Measurements from ENCODE around the gene PDZD7. TPM values are rescaled to one million over a fixed set of nuclear protein-coding genes. Genes with fewer than 3 reads are reported as not detected.
"Not testable (repeated sequence)": the region's sequence is repeated elsewhere in the genome, so short reads cannot be mapped to it uniquely, and the experiment has no call there.

PDZD7 gene
- total and polyA plus RNA-seq, 2 donors (not counting 3 experiments of a cell fraction or from before 2014, with no cell fraction given) = 0.41 to 1.6 TPM

GRCh38 chr10:100976906-100977305 lies 54.0 kb downstream of the PDZD7 start:
- Histone ChIP-seq H3K9ac (replicated peaks; ENCODE audit: extremely low read depth, insufficient read depth, low read length) (no peak overlapping the region), H3K4me3 (replicated peaks in 1 of 3; ENCODE audit: insufficient read depth in 1 of 3, low read depth in 1 of 3, low read length in 3 of 3) (no peak overlapping the region), H3K4me2 (ENCODE audit: insufficient read depth, low read length) (no peak overlapping the region), H3K9me3 (replicated peaks; ENCODE audit: control insufficient read depth, insufficient read depth, low read length) (no peaks in the 10 kb centered on the region), H3K27me3 (ENCODE audit: control insufficient read depth in 2 of 2, insufficient read depth in 2 of 2, low read length in 2 of 2) (no peaks in the 10 kb centered on the region), H2AFZ (ENCODE audit: low read depth, low read length) (no peak overlapping the region), H3K9me1 (replicated peaks; ENCODE audit: control insufficient read depth, extremely low read depth, insufficient read depth, low read length) (no peaks in the 10 kb centered on the region), H3K36me3 (ENCODE audit: control insufficient read depth in 2 of 2, extremely low read depth in 1 of 2, insufficient read depth in 2 of 2, low read length in 2 of 2) (peaks cover 0 to 8% of the 10 kb centered on the region in 2 experiments), H3K4me1 (ENCODE audit: control insufficient read depth, extremely low read depth, insufficient read depth, low read length) (no peaks in the 10 kb centered on the region), H3K27ac (ENCODE audit: insufficient read depth, low read depth, low read length) (no peak overlapping the region), H3K79me2 (ENCODE audit: control insufficient read depth, insufficient read depth, low read length) (no peaks in the 10 kb centered on the region), H4K20me1 (replicated peaks; ENCODE audit: control insufficient read depth, extremely low read depth, insufficient read depth, low read length) (no peaks in the 10 kb centered on the region)
- TF ChIP-seq GATA2 (IDR thresholded peaks at IDR 0.05; ENCODE audit: insufficient read depth, insufficient read length, low read depth, low read length) (no peak), CTCF (IDR thresholded peaks at IDR 0.05; ENCODE audit: extremely low read depth in 1 of 2, insufficient read depth in 1 of 2, low read depth in 1 of 2, low read length in 2 of 2) (no peak), EZH2 (IDR thresholded peaks at IDR 0.05; ENCODE audit: borderline replicate concordance, low read depth, low read length, severe bottlenecking) (no peak), POLR2AphosphoS5 (IDR thresholded peaks at IDR 0.05; ENCODE audit: insufficient read depth, low read depth, low read length) (no peak), JUN (IDR thresholded peaks at IDR 0.05; ENCODE audit: borderline replicate concordance, insufficient read depth, insufficient read length, low read depth) (no peak), MYC (IDR thresholded peaks at IDR 0.05; ENCODE audit: low read depth, low read length) (no peak), POLR2A (IDR thresholded peaks at IDR 0.05; ENCODE audit: low read depth, low read length) (no peak), FOS (IDR thresholded peaks at IDR 0.05; ENCODE audit: borderline replicate concordance, insufficient read depth, low read length) (no peak)
- TF ChIP-seq, protein P1, sequence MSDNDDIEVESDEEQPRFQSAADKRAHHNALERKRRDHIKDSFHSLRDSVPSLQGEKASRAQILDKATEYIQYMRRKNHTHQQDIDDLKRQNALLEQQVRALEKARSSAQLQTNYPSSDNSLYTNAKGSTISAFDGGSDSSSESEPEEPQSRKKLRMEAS (IDR thresholded peaks at IDR 0.05; ENCODE audit: insufficient read depth, insufficient read length) = no peak
- FAIRE-seq (no peak), DNase-seq (ENCODE audit: low read depth, low spot score) (no peak)
- no TSS peak for BruUV-seq (replicated peaks)
- POLR2A ChIA-PET = no interaction called here
- CTCF ChIA-PET = interaction anchor here (0.6 to 1.0 kb wide), 2 partner anchors 34 to 38 kb away, joined by 3 read pairs; no protein-coding TSS in a partner anchor
- intact Hi-C loops (cut with micrococcal nuclease) = no loop called here
- dilution Hi-C loops (cut with MboI; ENCODE audit: extremely low pct_ligation_motif_present, low sequenced_read_pairs) = no loop called here

- H4K20me1 ChIP-seq (replicated peaks; ENCODE audit: control insufficient read depth, extremely low read depth, insufficient read depth, low read length); H2AFZ ChIP-seq (ENCODE audit: low read depth, low read length); H3K4me1 ChIP-seq (ENCODE audit: control insufficient read depth, extremely low read depth, insufficient read depth, low read length); FAIRE-seq; DNase-seq (ENCODE audit: low read depth, low spot score); H3K36me3 ChIP-seq (ENCODE audit: control insufficient read depth in 2 of 2, extremely low read depth in 1 of 2, insufficient read depth in 2 of 2, low read length in 2 of 2); H3K9me3 ChIP-seq (replicated peaks; ENCODE audit: control insufficient read depth, insufficient read depth, low read length); H3K9me1 ChIP-seq (replicated peaks; ENCODE audit: control insufficient read depth, extremely low read depth, insufficient read depth, low read length); intact Hi-C loops (cut with micrococcal nuclease); H3K4me2 ChIP-seq (ENCODE audit: insufficient read depth, low read length); dilution Hi-C loops (cut with MboI; ENCODE audit: extremely low pct_ligation_motif_present, low sequenced_read_pairs); H3K27me3 ChIP-seq (ENCODE audit: control insufficient read depth in 2 of 2, insufficient read depth in 2 of 2, low read length in 2 of 2); H3K9ac ChIP-seq (replicated peaks; ENCODE audit: extremely low read depth, insufficient read depth, low read length); H3K79me2 ChIP-seq (ENCODE audit: control insufficient read depth, insufficient read depth, low read length); H3K4me3 ChIP-seq (replicated peaks in 1 of 3; ENCODE audit: insufficient read depth in 1 of 3, low read depth in 1 of 3, low read length in 3 of 3); H3K27ac ChIP-seq (ENCODE audit: insufficient read depth, low read depth, low read length); BruUV-seq (replicated peaks); POLR2A ChIA-PET: not testable (repeated sequence)
- CTCF ChIA-PET = interaction anchor here (1.5 kb wide), 1 partner anchor 39 kb away, joined by 6 read pairs; no protein-coding TSS in a partner anchor
Measured at GRCh38 chr10:100975397-100975796, 55.5 kb downstream of the PDZD7 start.

Measured in endothelial cell of umbilical vein (primary cell).